Measurements from ENCODE around the gene WDR43.

WDR43 gene

GRCh38 chr2:28979576-28980366, 85.3 kb downstream of the WDR43 start:
- TF ChIP-seq, protein P1, sequence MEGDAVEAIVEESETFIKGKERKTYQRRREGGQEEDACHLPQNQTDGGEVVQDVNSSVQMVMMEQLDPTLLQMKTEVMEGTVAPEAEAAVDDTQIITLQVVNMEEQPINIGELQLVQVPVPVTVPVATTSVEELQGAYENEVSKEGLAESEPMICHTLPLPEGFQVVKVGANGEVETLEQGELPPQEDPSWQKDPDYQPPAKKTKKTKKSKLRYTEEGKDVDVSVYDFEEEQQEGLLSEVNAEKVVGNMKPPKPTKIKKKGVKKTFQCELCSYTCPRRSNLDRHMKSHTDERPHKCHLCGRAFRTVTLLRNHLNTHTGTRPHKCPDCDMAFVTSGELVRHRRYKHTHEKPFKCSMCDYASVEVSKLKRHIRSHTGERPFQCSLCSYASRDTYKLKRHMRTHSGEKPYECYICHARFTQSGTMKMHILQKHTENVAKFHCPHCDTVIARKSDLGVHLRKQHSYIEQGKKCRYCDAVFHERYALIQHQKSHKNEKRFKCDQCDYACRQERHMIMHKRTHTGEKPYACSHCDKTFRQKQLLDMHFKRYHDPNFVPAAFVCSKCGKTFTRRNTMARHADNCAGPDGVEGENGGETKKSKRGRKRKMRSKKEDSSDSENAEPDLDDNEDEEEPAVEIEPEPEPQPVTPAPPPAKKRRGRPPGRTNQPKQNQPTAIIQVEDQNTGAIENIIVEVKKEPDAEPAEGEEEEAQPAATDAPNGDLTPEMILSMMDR (IDR thresholded peaks at IDR 0.05; ENCODE audit: insufficient read depth, low read depth, low read length, missing control alignments) = no peak
- DNase-seq (ENCODE audit: low read depth) = no peak
- no peak overlapping the region for H3K4me3 ChIP-seq (ENCODE audit: low read depth, low read length)

DNA sequence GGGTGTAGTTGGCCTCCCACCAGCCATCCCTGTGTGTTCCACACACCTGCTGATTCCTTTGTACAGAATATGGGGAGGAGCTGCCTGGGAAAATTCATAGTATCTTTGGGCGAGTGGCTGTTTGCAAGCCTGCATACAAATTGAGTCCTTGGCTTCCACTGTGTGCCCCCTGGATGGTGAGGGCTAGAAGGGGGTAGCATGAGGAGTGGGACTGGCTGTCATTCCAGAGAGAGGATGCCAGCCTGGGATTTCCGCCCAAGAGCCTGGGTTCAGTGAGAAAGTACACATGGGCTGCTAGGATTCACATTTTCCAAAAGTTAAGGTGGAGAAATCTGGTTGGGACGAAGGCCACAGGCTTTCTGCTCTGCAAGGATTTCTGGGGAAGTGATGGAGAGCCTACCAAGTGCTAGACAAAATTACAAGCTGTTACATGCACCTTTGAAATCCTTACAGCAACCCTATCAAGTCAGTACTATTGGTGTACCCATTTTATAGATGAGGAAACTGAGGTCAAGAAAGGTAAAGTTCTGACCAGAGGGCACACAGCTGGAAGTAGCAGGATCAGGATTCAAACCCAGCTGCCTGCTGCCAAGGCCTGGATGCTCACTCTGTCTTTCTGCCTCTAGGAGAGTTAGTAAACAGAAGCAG, 86.0 kb downstream of the WDR43 start:
- no peak overlapping the region for H3K4me3 ChIP-seq (ENCODE audit: low read depth, low read length)
- no peak for DNase-seq (ENCODE audit: low read depth)
- TF ChIP-seq, protein P1 (IDR thresholded peaks at IDR 0.05; ENCODE audit: insufficient read depth, low read depth, low read length, missing control alignments) = no peak

GRCh38 chr2:28981016-28981441, 86.6 kb downstream of the WDR43 start, which contains the start of gene TOGARAM2:
Gene TOGARAM2 (plus strand): TSS chr2:28981298. CDS start chr2:28994835, 13,537 bp downstream.
- DNase-seq (ENCODE audit: low read depth) = no peak
- no peak within 1 kb of the TSS for H3K4me3 ChIP-seq (ENCODE audit: low read depth, low read length)
- TF ChIP-seq, protein P1 (IDR thresholded peaks at IDR 0.05; ENCODE audit: insufficient read depth, low read depth, low read length, missing control alignments) = no peak

DNA sequence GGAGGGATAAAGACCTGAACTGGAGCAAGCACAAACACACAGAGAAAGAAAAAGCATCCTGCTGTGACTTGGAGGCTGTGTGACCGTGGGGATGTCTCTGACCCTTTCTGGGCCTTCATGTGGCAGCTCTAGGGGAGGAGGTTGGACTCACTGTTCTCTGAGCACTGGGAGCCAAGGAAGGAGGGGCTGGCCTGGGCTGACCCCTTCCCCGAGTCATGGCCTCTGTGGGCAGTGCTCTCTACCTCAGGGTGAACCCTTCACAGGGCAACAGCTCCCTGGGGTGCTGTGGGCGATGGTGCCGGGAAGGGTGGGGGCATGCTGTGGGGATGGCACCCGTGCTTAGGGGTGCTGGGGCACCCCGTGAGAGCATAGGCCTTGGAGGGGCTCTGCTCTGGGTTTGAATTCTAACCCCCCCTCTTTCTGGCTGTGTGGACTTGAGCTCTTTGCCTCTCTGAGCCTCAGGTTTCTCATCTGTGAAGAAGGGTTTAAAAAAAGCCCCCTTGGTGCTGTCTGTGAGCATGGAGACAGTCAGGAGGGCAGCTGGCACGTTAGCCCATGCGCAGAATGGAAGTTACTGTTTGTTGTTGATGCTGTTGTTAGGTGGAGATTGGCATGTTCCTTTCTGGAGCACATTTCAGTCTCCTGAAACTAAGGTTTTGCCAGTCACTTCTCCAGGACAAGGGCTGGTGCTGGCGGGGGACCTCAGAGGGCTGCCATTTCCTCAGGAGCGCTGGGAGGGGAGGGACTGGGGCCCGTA, 87.3 kb downstream of the WDR43 start:
- H3K4me3 ChIP-seq (ENCODE audit: low read depth, low read length) = no peak overlapping the region
- DNase-seq (ENCODE audit: low read depth) = no peak
- TF ChIP-seq, protein P1 (IDR thresholded peaks at IDR 0.05; ENCODE audit: insufficient read depth, low read depth, low read length, missing control alignments) = no peak

- no peak for DNase-seq (ENCODE audit: low read depth)
- TF ChIP-seq, protein P1 (IDR thresholded peaks at IDR 0.05; ENCODE audit: insufficient read depth, low read depth, low read length, missing control alignments) = no peak
Observed at GRCh38 chr2:28982381-28982950, 88.0 kb downstream of the WDR43 start.

DNA sequence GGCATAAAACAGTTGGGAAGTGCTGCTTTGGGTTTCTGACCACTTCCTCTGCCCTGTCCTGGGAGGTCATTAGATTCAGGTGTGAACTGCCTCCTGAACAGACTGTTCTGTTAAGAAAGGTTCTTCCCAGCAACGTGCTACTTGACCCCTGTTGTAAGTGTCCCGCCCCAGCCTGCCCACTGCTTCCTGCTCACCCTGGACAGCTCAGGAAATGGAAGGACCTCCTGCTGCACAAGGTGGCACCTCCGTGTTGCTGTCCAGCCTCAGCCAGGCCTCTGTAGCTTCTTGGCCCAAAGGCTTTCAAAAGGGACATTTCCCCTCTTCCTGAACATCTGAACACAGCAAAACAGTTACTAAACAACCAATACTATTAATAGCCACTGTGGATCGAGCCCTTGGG, 92.0 kb downstream of the WDR43 start:
- no peak overlapping the region for H3K4me3 ChIP-seq (ENCODE audit: low read depth, low read length)
- TF ChIP-seq, protein P1 (IDR thresholded peaks at IDR 0.05; ENCODE audit: insufficient read depth, low read depth, low read length, missing control alignments) = no peak
- no peak for DNase-seq (ENCODE audit: low read depth)

More at GRCh38 chr2:28982381-28982950, 88.0 kb downstream of the WDR43 start:
- H3K4me3 ChIP-seq (ENCODE audit: low read depth, low read length) = no peak overlapping the region
